GM19397 (cell line): ENCODE data around the gene SERP2.

Experiments
- ATAC-seq: cut with Tn5 transposase; IDR thresholded peaks from one replicate; pipeline ENCODE4 v1.9.1; 2021; ENCODE audit warnings: mild to moderate bottlenecking, moderate library complexity; ENCODE audit not compliant: unreplicated experiment

SERP2 gene

GRCh38 chr13:44409595-44409994 lies 36.0 kb downstream of the SERP2 start:
- no peak for ATAC-seq

- ATAC-seq = no peak
Observed at GRCh38 chr13:44410328-44410859, 36.8 kb downstream of the SERP2 start.

GRCh38 chr13:44411841-44412240 lies 38.2 kb downstream of the SERP2 start:
- no peak for ATAC-seq

- ATAC-seq = no peak
Observed at GRCh38 chr13:44412346-44412935, 38.8 kb downstream of the SERP2 start.

GRCh38 chr13:44413095-44413494 lies 39.5 kb downstream of the SERP2 start:
- ATAC-seq = no peak

GRCh38 chr13:44414716-44415115 lies 41.1 kb downstream of the SERP2 start:
- ATAC-seq = no peak

GRCh38 chr13:44415815-44416214 lies 42.2 kb downstream of the SERP2 start:
- no peak for ATAC-seq

GRCh38 chr13:44416301-44416700 lies 42.7 kb downstream of the SERP2 start:
- ATAC-seq = no peak

GRCh38 chr13:44416744-44417143 lies 43.1 kb downstream of the SERP2 start:
- no peak for ATAC-seq

GRCh38 chr13:44417446-44417845 lies 43.8 kb downstream of the SERP2 start:
- ATAC-seq = no peak

- ATAC-seq = no peak
Observed at GRCh38 chr13:44417876-44418275, 44.3 kb downstream of the SERP2 start.

GRCh38 chr13:44420376-44421220 lies 47.0 kb downstream of the SERP2 start:
- ATAC-seq = no peak

- ATAC-seq = no peak
Observed at GRCh38 chr13:44421853-44422525, 48.4 kb downstream of the SERP2 start.

GRCh38 chr13:44422755-44423643 lies 49.4 kb downstream of the SERP2 start:
- no peak for ATAC-seq

- ATAC-seq = no peak
Observed at GRCh38 chr13:44423824-44424223, 50.2 kb downstream of the SERP2 start.

- no peak for ATAC-seq
Observed at GRCh38 chr13:44425041-44425814, 51.6 kb downstream of the SERP2 start.

- no peak for ATAC-seq
Observed at GRCh38 chr13:44425815-44426078, 52.1 kb downstream of the SERP2 start.

GRCh38 chr13:44426461-44426860 lies 52.8 kb downstream of the SERP2 start:
- ATAC-seq = no peak

- no peak for ATAC-seq
Observed at GRCh38 chr13:44429311-44429710, 55.7 kb downstream of the SERP2 start.

- ATAC-seq = no peak
Observed at GRCh38 chr13:44431150-44431549, 57.5 kb downstream of the SERP2 start.
